CD4-positive, alpha-beta T cell treated with Interleukin-4 for 4 hours (primary cell): ENCODE measurements around the gene IZUMO1.
"Not testable (repeated sequence)": the region's sequence is repeated elsewhere in the genome, so short reads cannot be mapped to it uniquely, and the experiment has no call there.

Source experiments
- DNase-seq: peaks from one replicate; pipeline ENCODE4 v3.0.0-alpha.2; 2020

Gene IZUMO1

DNA sequence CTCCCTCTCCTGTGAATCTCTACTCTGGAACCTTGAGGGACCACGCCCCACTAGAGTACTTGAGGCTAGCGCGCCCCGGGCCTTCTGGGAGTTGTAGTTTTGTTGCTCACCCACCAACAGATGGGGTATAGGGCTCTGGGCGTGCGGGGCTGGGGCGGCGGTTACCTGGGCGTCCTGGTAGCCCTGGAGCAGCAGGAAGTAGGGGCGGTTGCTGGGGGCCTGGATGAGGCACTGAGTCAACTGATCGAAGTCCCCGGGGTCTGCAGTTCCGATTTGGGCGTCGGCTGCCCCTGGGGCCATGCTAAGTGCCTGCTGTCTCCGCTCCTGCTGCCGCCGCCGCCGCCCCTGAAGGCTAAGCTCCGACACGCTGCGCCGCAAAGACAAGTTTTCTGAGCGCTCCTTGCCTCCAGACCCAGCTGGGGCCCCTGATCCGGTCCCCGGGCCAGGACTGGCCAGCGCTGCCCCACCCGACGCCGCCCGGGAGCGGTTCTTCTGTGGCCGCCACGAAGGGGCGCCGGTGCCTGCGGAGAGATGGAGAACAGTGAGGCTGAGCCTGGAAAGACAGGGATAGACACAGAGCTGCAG lies 11.6 kb downstream of the IZUMO1 start:
- no peak for DNase-seq

DNA sequence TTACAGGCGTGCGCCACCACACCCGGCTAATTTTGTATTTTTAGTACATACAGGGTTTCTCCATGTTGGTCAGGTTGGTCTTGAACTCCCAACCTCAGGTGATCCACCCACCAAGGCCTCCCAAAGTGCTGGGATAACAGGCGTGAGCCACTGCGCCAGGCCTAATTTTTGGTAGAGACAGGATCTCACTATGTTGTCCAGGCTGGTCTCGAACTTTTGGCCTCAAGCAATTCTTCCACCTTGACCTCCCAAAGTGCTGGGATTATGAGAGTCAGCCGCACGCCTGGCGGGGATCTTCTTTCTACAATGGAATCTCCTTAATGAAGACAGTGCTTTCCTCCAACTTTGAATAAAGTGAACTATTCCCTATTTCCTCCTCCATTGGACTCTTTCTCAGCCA lies 12.1 kb downstream of the IZUMO1 start:
- no peak for DNase-seq

DNA sequence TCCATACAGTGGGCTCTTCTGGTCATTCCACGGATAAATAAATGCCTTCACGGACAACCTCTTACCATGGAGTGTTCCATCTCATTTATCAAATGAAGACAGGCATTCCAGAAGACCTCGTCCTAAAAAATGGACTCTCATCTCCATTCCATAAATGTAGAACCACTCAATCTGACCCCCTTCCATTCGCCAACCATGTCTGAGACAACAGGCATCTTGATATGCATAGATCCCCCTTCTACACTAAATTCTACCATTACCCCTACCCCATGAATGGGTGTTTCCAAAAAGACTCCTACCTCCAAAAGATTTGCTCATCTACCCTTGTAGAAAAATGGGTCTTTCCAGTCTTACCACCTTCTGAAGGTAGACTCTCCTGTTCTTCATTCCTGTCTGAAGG lies 15.3 kb downstream of the IZUMO1 start:
- no peak for DNase-seq

DNA sequence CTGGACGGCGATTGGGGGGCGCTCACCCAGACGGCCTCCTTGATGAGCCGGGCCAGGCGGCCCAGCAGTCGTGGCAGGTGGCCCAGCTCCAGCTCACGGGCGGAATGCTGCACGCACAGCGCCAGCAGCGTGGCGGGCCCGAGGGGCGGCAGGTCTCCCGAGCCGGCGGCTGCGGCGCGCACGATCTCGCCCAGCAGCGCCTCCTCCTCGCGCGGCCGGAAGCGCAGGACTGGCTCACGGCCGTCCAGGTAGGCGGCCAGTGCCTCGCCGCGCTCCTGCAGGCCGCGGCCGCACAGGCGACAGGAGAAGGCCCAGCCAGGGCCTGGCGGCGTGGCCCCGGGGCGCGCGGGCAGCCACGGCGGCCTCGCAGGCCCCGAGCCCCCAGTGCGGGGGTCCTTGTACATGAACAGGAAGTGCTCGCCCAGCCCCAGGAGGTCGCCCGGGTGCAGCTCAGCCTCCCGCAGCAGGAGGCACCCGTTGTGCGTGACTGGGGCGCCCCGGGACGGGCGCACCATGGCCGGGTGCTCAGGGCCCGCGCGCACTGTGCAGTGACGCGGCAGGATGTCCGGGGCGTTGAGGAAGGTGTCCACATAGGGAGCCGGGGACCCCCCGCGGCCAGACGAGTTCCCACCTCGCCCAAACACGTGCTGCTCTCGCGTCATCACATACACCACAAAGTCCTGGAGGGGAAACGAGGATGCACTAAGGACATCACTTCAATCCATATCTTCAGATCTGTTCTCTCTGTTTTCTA lies 17.6 kb downstream of the IZUMO1 start:
- DNase-seq, result no peak

DNA sequence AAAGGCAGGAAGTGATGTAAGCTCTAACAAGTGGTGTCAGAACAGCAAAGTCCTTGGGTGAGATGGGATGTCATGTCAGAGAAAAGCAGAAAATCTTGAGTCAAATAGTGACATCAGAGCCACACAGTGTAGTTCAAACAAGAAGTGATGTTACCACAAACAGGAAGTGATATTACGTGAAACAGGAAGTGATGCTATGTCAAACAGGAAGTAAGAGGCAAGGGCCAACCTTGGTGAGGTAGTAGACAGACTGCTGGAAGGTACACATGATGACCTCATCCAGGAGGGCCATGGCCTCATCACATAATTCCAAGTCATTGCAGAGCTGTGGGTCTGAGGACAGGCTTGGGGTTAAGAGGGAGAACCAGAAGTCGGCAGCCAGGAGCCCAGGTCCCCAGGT lies 20.2 kb downstream of the IZUMO1 start:
- peak; percentile 56 for DNase-seq

DNA sequence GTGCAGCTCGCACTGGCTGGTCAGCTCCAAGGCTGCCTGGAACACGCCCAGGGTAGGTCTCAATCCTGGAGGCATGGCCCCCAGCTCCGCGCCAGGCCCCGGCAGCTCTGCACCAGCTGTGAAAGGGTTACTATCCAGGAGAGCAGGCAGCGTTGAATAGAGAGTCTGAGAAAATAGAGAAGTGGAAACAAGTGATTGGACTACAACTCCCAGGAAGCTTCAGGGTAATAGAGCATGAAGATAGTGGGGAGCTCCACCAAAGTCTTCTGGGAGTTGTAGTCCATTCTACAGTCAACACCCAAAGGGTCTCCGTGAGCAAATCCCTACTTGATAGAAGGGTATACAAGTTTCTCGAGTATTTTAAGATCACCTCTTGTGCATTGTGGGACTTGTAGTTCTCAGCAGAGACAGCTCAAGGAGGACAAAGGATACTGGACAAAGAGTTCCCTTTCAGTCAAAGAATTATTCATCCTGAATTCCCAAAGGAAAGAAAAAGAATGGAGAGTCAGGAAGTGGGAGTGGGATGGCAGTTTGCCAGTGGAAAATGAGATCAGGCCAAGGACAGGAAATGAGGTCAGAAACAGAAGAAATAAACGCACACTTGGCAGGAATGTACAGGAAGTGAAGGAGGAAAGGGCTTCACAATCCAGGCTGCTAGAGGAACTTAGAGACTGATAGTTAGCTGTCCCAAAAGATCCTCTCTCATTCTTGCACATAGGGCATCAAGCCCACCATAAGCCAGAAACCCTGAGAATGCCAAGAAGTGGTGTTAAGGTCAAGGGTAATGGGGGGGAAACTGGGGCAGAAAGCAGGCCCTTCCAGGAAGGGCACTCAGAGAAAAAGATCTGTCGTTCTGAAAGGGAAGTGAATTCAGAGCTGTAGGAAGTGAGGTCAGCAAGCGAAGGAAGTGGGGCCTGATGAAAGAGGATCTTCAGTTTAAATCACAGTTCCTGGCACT lies 21.6 kb downstream of the IZUMO1 start:
- DNase-seq, result peak; percentile 46

DNA sequence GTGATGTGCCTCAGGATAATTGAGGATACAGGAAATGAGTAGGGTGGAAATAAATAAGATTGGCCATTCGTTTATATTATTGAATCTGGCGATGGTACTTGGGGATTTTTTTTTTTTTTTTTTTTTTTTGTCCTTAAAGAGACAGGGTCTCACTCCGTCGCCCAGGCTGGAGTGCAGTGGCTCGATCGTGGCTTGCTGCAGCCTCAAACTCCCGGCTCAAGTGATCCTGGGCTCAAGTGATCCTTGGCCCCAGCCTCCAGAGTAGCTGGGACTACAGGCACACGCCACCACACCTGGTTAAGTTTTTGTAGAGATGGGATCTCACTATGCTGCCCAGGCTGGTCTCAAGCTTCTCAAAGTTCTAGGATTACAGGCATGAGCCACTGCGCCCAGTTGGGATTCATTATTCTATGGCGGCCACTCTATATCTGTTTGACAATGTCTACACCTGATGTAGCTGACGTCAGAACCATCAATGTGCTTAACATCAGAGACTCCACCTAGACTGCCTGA lies 24.5 kb downstream of the IZUMO1 start:
- DNase-seq, result no peak

DNA sequence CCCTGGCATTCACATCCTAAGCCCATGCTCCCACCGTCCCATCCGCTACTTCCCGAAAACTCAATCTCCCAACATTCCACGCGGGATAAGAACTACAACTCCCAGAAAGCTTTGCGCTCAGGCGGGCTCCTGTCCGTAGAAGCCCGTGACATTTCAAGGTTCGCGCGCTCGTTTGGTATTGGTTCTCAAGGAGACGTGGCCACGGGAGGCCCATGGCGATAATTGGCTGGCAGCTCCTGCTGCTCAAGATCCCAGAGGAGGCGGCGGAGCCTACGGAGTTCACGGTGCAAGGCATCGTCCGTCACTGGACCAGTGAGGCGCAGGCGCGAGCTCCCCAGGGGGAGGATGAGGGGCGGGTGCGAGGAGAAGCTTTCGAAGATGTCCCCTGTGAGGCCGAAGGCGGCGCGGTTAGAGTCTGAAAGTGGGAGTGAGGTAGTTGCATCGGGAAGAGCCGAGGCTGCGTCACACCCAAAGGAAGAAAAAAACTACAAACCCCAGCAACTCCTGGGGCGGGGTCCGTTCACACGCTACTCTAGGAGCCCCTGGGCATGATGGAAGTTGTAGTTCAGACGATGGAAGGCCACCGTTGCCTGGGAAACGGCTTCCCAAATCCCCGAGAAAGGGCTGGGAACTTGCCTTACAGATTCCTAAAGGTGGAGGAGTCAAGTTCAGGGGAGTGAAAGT lies 26.0 kb downstream of the IZUMO1 start:
- DNase-seq, result peak; percentile 94

DNA sequence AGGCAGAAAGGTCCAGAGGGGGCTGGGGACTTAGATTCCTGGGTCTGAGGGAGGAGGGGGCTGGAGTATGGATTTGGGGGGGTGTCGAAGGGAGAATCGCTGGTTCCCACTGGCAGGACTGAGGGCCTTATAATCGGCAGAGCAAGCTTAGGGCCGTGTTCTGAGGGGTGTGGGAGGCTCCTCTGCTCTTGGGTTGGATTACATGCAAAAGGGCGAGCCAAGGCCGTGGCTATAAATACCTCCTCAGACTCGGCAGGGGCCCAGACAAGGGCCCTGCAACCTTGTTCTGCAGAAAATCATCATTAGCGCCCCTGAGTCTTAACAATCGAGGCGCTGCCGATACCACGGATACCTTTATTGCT lies 26.5 kb downstream of the IZUMO1 start:
- DNase-seq, result no peak

DNA sequence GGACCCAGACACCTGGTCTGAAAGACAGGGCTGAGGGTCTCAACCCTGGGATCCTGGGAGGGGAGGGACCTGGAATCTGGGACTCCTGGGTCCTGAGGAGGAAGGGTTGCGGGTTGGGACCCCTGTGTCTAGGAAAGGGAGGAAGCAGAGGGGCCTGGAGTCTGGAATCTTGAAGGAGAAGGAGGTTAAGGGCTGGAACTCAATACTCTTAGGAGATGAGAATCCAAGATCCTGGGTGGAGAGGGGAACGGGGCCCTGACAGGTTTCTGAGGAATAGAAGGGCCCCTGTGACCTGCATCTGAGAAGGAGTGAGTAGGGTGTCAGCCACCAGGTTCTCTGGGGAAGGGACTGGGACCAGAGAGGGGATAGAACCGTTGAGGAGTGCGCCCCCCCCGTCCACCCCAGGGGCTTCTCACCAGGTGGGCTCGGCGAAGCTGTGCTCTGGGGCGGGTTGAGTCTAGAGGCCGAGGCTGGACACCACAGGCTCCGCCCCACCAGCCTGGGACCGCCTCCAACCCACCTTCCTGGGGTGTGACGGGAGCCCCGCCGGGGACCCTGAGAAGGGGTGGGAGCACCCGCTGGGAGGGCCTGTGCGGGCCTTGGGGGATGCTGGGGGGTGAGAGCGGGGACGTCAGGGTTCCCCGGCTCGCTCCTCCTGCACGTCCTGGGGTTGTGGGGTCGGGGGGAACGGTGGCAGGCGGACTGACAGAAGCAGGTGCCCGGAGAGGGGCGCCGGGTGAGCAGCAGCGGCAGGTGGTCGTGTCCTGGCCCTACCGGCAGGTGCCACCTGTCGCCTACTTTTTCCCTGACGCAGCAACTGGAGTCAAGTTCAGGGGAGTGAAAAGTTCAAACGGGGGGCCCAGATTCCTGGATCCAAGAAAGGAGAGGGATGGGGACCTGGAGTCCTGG lies 27.2 kb downstream of the IZUMO1 start, which contains the start of gene MAMSTR:
TSS of gene MAMSTR (minus strand) at position 463 of the 909 bp plus-strand sequence. CDS start 694 bp downstream, outside the sequence.
- DNase-seq, result no peak

DNA sequence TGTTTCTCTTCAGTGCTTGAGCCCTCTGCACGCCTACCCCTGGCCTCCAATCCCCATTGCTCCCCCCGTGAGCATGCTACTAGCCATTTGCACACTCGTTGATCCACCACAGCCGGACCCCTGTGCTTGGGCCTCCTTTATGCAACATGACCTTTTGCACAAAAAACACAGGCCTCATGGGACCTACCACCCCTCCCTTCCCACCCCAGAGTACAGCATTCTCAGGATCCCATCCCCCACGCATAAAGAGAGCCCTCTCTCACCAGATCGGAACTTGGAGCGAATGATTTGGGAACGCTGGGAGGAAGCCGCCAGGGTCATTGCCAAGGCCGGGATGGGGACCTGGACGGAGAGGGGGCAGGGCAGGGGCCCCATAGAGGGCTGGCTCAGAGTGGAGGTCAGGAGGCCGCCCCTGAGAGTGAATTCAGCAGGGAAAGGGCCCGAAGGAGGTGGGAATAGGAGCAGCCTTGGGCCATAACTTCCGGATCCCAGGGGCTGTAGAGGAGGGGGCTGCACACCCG lies 27.9 kb downstream of the IZUMO1 start:
- no peak for DNase-seq

DNA sequence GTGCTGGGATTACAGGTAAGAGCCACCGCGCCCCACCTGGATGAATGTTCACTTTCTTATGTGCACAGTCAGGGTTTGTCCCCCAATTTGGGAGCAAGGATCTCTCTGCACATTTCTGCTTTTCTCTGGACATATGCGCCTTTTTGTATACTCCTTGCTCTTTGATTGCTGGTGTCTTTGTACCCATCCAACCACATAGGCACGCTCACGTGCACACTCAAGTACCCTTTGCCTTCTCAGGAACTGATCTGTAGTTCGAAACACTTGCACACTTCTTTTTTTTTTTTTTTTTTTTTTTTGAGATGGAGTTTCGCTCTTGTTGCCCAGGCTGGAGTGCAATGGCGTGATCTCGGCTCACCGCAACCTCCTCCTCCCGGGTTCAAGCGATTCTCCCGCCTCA lies 28.6 kb downstream of the IZUMO1 start:
- not testable (repeated sequence) for DNase-seq

DNA sequence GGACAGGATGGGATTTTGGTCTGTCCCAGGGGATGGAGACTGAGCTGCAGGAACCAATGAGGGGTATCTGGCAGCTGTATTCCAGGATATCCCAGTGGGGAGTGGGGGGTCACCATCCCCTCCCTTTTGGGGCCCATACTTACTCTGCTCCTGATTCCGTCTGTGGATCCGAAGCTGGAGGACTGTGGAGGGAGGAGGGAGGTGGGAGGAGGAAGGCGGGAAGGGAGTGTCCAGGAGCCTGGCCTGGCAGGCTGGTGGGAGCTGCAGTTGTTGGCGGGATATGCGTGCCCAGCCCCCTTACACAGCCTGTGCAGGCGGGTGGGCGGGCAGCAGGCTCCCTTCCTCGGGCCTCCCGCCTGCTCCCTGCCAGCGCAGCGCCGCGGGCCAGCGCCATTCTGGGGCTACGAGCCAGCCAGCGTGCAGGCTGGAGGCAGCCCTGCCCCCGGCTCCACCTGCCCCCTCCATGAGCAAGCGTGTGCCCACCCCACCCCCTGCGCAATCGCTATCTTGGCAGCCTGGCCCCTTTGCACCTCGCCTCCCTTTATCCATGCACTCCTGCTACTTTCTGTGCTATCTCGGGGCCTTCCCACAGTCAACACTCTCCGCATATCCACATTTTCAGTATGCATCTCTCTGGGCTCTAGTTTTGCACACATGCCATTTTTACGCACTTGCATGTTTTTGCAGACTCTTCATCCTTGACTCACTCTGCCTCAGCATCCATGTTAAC lies 30.0 kb downstream of the IZUMO1 start:
- DNase-seq, result no peak

DNA sequence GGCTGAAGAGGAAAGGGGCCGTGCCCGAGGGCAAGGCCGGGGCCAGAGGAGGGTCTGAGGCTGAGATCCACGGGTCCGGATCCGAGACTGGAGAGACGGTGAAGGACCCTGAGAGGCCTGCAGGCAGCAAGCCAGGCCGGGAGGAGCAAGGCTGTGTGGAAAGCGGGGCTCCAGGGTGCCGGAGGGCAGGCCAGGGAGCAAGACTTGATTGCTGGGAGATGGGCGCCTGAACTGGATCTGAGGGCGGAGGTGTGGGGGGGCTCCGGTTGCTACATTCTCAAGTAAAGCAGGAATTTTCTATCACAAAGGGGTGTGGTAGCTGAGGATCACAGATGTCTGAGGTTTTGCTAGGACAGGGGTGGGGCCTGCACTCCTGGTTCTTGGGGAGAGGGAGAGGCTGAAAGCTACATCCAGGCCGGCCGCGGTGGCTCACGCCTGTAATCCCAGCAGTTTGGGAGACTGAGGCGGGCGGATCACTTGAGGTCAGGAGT lies 31.0 kb downstream of the IZUMO1 start:
- DNase-seq, result no peak

DNA sequence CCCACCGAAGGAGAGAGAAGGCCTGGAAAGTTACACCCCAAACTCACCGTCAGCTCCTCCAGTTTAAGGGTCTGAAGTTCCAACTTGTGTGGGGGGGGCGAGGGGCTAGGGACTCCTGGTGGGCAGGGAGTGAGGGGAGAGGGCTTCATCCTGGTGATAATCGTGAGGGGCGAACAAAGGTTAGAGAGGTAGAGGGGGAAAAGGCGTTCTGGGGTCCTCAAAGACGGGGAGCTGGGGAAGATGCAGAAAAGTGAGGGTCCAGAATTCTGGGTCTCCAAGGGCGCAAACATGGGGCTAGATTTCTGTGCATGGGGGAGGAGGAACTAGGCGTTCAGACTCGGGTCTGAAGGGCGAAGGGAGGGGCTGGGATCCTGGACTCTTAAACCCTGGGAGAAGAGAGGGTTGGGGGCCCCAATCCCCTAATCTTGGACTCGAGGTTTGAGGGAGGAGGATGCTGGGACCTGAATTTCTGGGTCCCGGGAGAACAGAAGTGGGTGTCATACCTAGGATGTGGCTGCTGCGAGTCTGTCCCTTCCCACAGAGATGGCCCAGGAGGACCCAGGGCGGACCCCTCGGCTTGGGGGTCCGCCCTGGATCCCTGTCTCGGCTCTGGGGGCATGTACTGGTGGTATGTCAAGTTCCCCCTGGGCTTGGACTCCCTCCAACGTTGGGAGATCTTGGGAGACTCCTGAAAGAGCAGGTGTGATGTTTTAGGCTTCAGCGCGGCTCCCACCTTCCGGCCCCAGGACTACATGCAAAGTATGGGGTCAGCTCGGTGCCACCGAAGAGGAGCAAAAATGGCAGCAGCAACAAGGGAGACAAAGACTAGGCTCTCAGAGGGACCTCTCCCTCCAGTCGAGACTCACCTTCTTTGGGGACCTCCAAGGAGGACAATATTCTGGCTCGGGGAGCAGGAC lies 31.7 kb downstream of the IZUMO1 start:
- DNase-seq, result no peak

DNA sequence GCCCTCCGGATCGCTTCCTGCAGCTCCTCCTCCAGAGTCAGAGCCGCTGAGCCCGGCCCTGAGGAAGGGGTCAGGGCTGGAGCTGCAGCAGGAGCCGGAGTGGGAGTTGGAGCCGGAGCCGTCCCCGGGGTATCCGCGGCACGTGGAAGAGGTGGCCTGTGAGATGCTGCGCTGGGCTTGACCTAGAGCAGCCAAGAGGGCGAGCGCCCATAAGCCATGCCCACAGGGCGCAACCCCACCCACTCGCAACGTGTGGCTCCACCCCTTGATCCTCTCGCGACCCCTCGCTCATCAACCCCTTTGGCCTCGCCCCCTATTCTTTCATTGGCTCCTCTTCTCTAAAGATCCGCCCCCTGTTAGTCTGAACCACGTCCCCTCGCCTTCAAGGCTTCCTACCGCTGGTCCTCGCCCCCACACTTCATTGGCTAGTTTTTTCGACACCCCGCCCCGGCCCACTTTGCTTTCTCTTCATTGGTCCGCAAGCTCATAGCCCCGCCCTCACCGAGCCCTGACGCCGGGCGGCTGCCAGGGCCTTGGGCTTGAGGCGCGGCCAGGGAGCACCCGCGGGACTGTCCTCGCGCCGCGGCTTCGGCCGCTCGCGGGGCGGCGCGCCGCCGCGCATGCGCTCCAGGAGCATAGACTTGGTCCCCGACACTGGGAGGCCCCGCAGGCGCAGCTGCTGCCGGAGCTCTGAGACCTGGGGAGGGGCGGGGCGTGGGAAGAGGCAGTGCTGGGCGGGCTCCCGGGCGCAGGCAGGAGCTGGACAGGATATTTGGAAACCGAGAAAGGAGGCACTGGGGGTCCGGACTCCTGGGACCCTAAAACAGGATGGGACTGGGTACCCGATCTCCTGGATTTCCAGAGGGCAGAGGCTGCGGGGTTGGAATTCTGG lies 32.6 kb downstream of the IZUMO1 start:
- peak; percentile 98 for DNase-seq

DNA sequence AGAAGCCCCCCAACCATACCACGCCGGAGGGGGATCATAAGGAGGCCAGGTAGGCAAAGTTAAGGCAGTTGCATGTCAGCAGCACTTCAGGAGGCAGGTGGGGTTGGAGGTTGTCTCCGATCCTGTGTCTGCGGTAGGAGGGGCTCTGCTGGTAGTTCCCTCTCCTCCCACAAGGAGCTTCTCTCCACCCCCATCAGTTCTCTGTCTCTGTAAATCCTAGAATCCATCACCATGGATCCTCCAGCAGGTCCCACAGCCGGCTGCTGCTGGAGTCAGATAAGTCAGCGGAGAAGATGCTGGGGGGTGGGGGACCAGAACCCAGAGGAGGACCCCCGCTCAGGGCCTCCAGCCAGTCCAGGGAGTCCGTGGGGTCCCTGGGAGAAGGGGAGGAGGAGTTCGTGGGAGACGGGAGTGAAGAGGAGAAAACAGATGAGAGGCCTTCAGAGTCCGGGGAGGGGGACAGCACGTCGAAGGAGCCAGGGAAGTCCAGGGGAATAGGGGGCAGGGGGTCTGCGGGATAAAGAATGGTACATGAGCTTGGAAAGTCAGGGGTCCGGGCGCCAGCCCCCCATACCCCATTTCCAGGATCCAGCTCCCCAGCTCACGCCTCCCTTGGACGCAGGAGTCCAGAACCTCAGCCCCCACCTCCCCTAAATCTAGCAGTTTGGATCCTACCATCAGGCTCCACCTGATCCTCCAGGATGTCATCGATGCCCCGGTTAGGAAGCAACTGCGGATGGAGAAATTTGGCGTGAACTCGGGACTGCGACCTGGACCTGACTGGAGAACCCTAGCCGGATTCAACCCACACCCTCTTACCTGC lies 33.5 kb downstream of the IZUMO1 start:
- no peak for DNase-seq
